H1 (cell line): ENCODE measurements around the gene PCDHA1. TPM values are rescaled to one million over a fixed set of nuclear protein-coding genes. Genes with fewer than 3 reads are reported as not detected.

Source experiments
- FOSL1 ChIP-seq: IDR thresholded peaks from 2 replicates; pipeline ENCODE4 v1.6.1; 2011; ENCODE audit warnings: mild to moderate bottlenecking, low read depth, low read length, moderate library complexity; ENCODE audit not compliant: insufficient read depth
- KDM4A ChIP-seq: IDR thresholded peaks from one replicate; pipeline ENCODE4 v1.7.1; 2012; ENCODE audit warnings: low read depth, mild to moderate bottlenecking, moderate library complexity, low read length, inconsistent platforms; ENCODE audit not compliant: severe bottlenecking
- SAP30 ChIP-seq: fragments of 300-600 bp; sonication (generic); IDR thresholded peaks from 2 replicates; pipeline ENCODE4 v1.7.1; 2012; ENCODE audit warnings: low read length, moderate library complexity, mild to moderate bottlenecking, inconsistent platforms; ENCODE audit not compliant: insufficient read depth, insufficient replicate concordance
- polyA plus RNA-seq, 7 experiments: library from polyadenylated mRNA; depleted of rRNA in 3 of 7; stranded (reverse) in 5 of 7; unstranded in 2 of 7; fragments of >200 nt in 5 of 7; fragments of 200-250 nt in 2 of 7; gene quantifications; 1 replicate in 5 of 7; 2 replicates in 1 of 7; 4 replicates in 1 of 7; pipeline versions ENCODE4 v1.2.1 to v1.2.3, GENCODE V29; 2011 to 2013; ENCODE audit warnings: missing spikeins in 2 of 7, mixed read lengths in 2 of 7
- total RNA-seq: library from RNA; stranded (reverse); fragmentation: NEBNext Ultra II Directional; extraction: Animal tissue kit (Norgen Biotek cat#: 25700); gene quantifications from 2 replicates; pipeline ENCODE4 v1.2.1, GENCODE V29; 2021

PCDHA1 gene
- total and polyA plus RNA-seq, 2 of the 8 experiments (the other 6 are each of a cell fraction or from before 2014, with no cell fraction given), result 0.23 to 0.50 TPM

- no peak for TF ChIP-seq KDM4A
- TF ChIP-seq FOSL1, result no peak
- TF ChIP-seq SAP30, result no peak
These were observed 97.4 kb downstream of the PCDHA1 start (continued) for GRCh38 chr5:140883373-140883772.
